MV-4-11 (cell line): ENCODE data around the gene CHURC1.

ENCODE experiments used
- DNase-seq: peaks from one replicate; lab custom pipeline; 2025; lab: John Stamatoyannopoulos, UW

The CHURC1 gene

GRCh38 chr14:64914237-64915028 lies at the start of gene CHURC1:
CHURC1 (plus strand) TSS chr14:64914455; CDS start chr14:64914496, 41 bp downstream.
- DNase-seq: peak; percentile 97

GRCh38 chr14:64865109-64865508 lies 49.1 kb upstream of the CHURC1 start:
- no peak for DNase-seq

- DNase-seq: no peak
Measured at GRCh38 chr14:64865992-64866391, 48.3 kb upstream of the CHURC1 start.

GRCh38 chr14:64867182-64867581 lies 47.1 kb upstream of the CHURC1 start:
- no peak for DNase-seq

GRCh38 chr14:64868379-64868778 lies 45.9 kb upstream of the CHURC1 start:
- DNase-seq: no peak

GRCh38 chr14:64868841-64869240 lies 45.4 kb upstream of the CHURC1 start:
- DNase-seq: no peak

GRCh38 chr14:64870160-64870559 lies 44.1 kb upstream of the CHURC1 start:
- peak; percentile 55 for DNase-seq

- DNase-seq: no peak
Measured at GRCh38 chr14:64871344-64871743, 42.9 kb upstream of the CHURC1 start.

- DNase-seq: no peak
Measured at GRCh38 chr14:64873506-64874219, 40.6 kb upstream of the CHURC1 start.

GRCh38 chr14:64875350-64875749 lies 38.9 kb upstream of the CHURC1 start:
- no peak for DNase-seq

- no peak for DNase-seq
Measured at GRCh38 chr14:64877846-64878245, 36.4 kb upstream of the CHURC1 start.

- no peak for DNase-seq
Measured at GRCh38 chr14:64878837-64879634, 35.2 kb upstream of the CHURC1 start.

GRCh38 chr14:64879635-64880220 lies 34.5 kb upstream of the CHURC1 start, which contains the start of gene SPTB:
SPTB (minus strand) TSS chr14:64879907; CDS start chr14:64823094, 56,813 bp downstream.
- DNase-seq: no peak

- no peak for DNase-seq
Measured at GRCh38 chr14:64880221-64881121, 33.8 kb upstream of the CHURC1 start.

- no peak for DNase-seq
Measured at GRCh38 chr14:64885559-64885958, 28.7 kb upstream of the CHURC1 start.

GRCh38 chr14:64889352-64889751 lies 24.9 kb upstream of the CHURC1 start:
- DNase-seq: no peak

GRCh38 chr14:64891173-64891838 lies 22.9 kb upstream of the CHURC1 start:
- DNase-seq: no peak

- peak; percentile 58 for DNase-seq
Measured at GRCh38 chr14:64891839-64892375, 22.3 kb upstream of the CHURC1 start.

- no peak for DNase-seq
Measured at GRCh38 chr14:64899958-64900357, 14.3 kb upstream of the CHURC1 start.

GRCh38 chr14:64906022-64906421 lies 8.2 kb upstream of the CHURC1 start:
- no peak for DNase-seq
